Measurements from ENCODE around the gene NENF.

NENF gene

DNA sequence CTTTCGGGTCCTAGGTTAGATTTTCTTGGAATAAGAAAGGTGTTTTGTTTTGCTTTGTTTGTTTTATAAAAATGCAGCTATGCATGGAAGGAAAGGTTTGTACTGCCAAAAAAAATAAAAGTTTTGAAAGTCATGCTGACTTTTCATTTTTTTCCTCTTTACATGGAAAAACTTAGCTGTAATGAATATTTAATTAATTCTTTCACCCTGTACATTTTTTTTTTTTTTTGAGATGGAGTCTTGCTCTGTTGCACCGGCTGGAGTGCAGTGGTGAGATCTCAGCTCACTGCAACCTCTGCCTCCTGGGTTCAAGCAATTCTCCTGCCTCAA, 48.7 kb downstream of the NENF start:
- TF ChIP-seq, protein P1, sequence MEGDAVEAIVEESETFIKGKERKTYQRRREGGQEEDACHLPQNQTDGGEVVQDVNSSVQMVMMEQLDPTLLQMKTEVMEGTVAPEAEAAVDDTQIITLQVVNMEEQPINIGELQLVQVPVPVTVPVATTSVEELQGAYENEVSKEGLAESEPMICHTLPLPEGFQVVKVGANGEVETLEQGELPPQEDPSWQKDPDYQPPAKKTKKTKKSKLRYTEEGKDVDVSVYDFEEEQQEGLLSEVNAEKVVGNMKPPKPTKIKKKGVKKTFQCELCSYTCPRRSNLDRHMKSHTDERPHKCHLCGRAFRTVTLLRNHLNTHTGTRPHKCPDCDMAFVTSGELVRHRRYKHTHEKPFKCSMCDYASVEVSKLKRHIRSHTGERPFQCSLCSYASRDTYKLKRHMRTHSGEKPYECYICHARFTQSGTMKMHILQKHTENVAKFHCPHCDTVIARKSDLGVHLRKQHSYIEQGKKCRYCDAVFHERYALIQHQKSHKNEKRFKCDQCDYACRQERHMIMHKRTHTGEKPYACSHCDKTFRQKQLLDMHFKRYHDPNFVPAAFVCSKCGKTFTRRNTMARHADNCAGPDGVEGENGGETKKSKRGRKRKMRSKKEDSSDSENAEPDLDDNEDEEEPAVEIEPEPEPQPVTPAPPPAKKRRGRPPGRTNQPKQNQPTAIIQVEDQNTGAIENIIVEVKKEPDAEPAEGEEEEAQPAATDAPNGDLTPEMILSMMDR (IDR thresholded peaks at IDR 0.05; ENCODE audit: control insufficient read depth, extremely low read depth, insufficient read depth), result no peak
- DNase-seq (ENCODE audit: low read depth), result no peak
- H3K4me3 ChIP-seq (ENCODE audit: low read depth, low read length), result no peak overlapping the region

DNA sequence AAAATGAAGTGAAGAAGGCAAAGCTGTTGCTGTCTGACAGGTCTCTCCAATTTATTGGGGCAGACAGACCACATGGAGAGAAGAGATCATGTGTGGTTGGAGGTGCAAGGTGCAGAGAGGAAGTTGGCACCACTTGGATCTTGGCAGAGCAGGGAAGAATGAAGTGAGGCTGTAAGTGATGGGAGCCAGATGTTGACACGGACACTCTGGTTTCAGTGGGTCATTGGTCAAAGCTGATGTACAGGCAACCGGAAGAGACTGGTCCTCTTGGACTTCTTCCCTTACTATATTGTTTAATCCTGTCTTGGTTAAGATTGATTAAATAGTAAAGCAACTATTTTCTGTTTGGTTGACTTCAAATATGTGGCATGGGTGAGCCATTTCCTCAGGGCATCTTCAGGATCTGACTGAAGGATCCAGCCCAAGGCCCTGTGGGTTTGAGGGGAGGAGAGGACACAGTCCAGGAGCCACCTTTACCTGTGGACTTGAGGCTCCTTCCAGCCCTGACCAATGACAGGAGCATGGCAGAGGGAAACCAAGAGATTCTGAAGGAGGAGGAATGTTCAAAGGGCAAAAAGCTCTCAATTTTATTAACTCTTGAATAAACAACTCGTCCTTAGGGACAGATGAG, 49.4 kb downstream of the NENF start:
- H3K4me3 ChIP-seq (ENCODE audit: low read depth, low read length), result no peak overlapping the region
- TF ChIP-seq, protein P1 (IDR thresholded peaks at IDR 0.05; ENCODE audit: control insufficient read depth, extremely low read depth, insufficient read depth), result no peak
- DNase-seq (ENCODE audit: low read depth), result no peak

- DNase-seq (ENCODE audit: low read depth), result no peak
- H3K4me3 ChIP-seq (ENCODE audit: low read depth, low read length), result no peak overlapping the region
- TF ChIP-seq, protein P1 (IDR thresholded peaks at IDR 0.05; ENCODE audit: control insufficient read depth, extremely low read depth, insufficient read depth), result no peak
These were observed 50.1 kb downstream of the NENF start for GRCh38 chr1:212482637-212483441.

DNA sequence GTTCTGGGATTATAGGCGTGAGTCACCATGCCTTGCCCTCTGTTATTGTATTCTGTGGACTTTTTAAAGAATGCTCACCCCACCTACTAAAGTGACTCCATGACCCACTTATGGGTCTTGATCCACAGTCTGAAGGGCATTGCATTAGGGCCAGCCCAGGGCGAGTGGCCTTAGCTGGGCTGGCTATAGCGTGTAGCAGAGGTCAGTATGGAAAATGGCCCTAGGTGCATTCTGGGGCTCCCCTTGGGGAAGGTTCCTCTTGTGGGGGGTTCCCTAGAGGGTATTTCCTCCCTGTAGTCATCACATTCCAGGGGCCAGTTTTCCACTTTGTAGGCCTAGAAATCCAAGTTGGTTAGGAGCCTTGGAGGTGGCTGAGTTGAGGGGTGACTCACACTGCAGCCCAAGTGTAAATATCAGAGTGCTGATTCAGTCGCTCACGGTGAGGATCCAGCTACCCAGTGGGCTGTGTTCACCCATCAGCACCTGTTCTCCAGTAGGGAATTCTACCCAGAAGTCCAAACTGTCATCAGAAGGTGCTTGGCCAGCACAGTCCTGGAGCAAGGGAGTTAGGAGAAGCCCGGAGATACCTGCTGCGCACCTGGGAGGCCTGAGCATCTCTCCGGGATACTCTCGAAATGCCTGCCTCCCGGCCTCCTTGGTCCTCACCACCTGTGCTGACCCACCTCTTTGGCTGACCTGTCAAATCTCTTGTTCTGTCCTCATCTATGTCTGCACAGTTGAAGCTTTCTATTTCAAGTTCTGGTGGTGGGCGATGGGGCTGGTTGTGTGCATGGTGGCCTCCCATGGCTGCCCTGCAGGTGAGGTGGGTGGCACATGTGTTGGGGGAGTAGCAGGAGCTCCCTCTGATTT, 52.2 kb downstream of the NENF start:
- H3K4me3 ChIP-seq (ENCODE audit: low read depth, low read length), result no peak overlapping the region
- DNase-seq (ENCODE audit: low read depth), result no peak
- TF ChIP-seq, protein P1 (IDR thresholded peaks at IDR 0.05; ENCODE audit: control insufficient read depth, extremely low read depth, insufficient read depth), result no peak

DNA sequence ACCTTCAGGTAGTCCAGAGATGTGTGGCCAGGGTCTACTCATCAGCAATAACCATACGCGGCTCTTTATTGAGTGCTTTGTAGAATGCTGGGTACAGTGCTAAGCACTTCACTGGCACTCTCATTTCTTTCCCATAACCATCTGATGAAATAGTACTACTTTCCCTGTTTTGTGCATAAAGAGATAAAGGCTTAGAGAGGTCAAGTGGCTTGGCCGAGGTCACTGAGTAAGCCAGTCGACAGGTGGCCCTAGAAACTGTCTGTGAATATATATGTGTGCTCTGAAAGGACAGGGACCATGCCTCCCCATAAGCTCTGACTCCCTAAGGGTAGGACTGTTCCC, 52.8 kb downstream of the NENF start:
- TF ChIP-seq, protein P1 (IDR thresholded peaks at IDR 0.05; ENCODE audit: control insufficient read depth, extremely low read depth, insufficient read depth), result no peak
- no peak overlapping the region for H3K4me3 ChIP-seq (ENCODE audit: low read depth, low read length)
- no peak for DNase-seq (ENCODE audit: low read depth)

DNA sequence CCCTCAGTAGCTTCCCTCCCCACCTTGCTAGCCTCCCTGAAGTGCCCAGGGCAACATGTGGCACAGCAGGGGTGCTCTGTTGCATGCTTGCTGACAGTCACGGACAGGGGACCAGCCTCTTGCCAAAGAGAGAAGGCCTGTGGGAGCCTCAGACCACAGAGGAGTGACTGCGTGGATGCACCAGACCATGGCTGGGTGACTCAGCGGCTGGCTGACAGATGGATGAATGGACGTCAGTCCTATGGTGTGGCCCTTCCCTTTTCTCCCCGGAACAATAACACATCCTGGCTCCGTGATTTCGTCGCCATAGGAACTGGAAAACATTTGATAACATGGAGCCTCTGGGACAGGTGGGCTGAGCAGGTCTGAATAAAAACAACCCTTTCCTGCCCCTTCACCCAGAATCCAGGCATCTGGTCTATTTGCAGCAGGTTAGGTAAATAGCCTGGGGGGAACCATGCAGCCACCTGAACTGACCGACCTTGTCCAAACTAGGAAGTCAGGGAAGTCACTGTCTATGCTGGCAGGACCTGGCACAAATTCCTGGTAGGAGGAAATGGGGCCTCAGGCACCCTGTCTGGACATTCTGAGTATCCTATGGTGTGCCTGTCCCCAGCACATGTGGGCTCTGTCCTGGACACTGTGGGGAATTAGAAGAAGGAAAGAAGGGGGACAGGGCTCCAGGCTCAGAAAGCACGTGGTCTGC, 53.3 kb downstream of the NENF start:
- TF ChIP-seq, protein P1 (IDR thresholded peaks at IDR 0.05; ENCODE audit: control insufficient read depth, extremely low read depth, insufficient read depth), result no peak
- no peak overlapping the region for H3K4me3 ChIP-seq (ENCODE audit: low read depth, low read length)
- no peak for DNase-seq (ENCODE audit: low read depth)

Data from LNCaP clone FGC (cell line).